OCI-LY7 (cell line): Measurements from ENCODE around the gene GATA3. TPM values are rescaled to one million over a fixed set of nuclear protein-coding genes. Genes with fewer than 3 reads are reported as not detected.

Source experiments
- BruUV-seq: library from RNA; stranded (reverse); fragments of 400-500 nt; replicated peaks from 2 replicates; lab custom pipeline; 2021; lab: Mats Ljungman, UMichigan
- CTCF ChIA-PET: fragments of 300-600 bp; sonication (Branson Sonifier 250); formaldehyde crosslinking; loops from one replicate; lab custom pipeline; 2022; ENCODE audit warnings: antibody characterized with exemption; ENCODE audit not compliant: unreplicated experiment; lab: Charles Lee
- POLR2A ChIA-PET: fragments of 300-600 bp; sonication (Branson Sonifier 250); formaldehyde crosslinking; loops from one replicate; lab custom pipeline; 2022; ENCODE audit warnings: antibody characterized with exemption; lab: Charles Lee
- DNase-seq: peaks from one replicate; pipeline ENCODE4 v3.0.0-alpha.2; 2015; ENCODE audit warnings: low spot score
- H2AFZ ChIP-seq: fragments of 200-600 bp; sonication (generic), shearing (Covaris generic); 2 replicates; pipeline ENCODE4 v1.6.1; 2014; ENCODE audit warnings: mild to moderate bottlenecking, antibody characterized with exemption, low read length, moderate library complexity
- H3K27ac ChIP-seq: fragments of 200-600 bp; sonication (generic); 2 replicates; pipeline ENCODE4 v1.5.1; 2014; ENCODE audit warnings: mixed run types, low read depth, mild to moderate bottlenecking, moderate library complexity, low read length, inconsistent platforms; ENCODE audit not compliant: poor library complexity, severe bottlenecking
- H3K36me3 ChIP-seq: fragments of 200-600 bp; sonication (generic); 2 replicates; pipeline ENCODE4 v1.6.1; 2014; ENCODE audit warnings: mild to moderate bottlenecking, antibody characterized with exemption, low read length, moderate library complexity, mixed read lengths; ENCODE audit not compliant: insufficient read depth
- H3K4me1 ChIP-seq: fragments of 200-600 bp; sonication (generic); 2 replicates; pipeline ENCODE4 v1.5.1; 2014; ENCODE audit warnings: mild to moderate bottlenecking, low read length; ENCODE audit not compliant: insufficient read depth, poor library complexity, severe bottlenecking
- H3K4me2 ChIP-seq: fragments of 200-600 bp; sonication (generic); 2 replicates; pipeline ENCODE4 v1.6.1; 2014; ENCODE audit warnings: mild to moderate bottlenecking, low read length
- H3K4me3 ChIP-seq: fragments of 200-600 bp; sonication (generic); 2 replicates; pipeline ENCODE4 v1.5.1; 2014; ENCODE audit warnings: mild to moderate bottlenecking, low read depth, low read length; ENCODE audit not compliant: poor library complexity, severe bottlenecking
- H3K79me2 ChIP-seq: fragments of 200-600 bp; sonication (generic); 2 replicates; pipeline ENCODE4 v1.6.1; 2016; ENCODE audit warnings: low read depth, mild to moderate bottlenecking, low read length, moderate library complexity, mixed read lengths; ENCODE audit not compliant: insufficient read depth
- H3K9me2 ChIP-seq: fragments of 200-600 bp; sonication (generic); 2 replicates; pipeline ENCODE4 v1.6.1; 2016; ENCODE audit warnings: mild to moderate bottlenecking, low read length, mixed read lengths; ENCODE audit not compliant: insufficient read depth
- H3K9me3 ChIP-seq: fragments of 200-600 bp; sonication (generic); 2 replicates; pipeline ENCODE4 v1.6.1; 2014; ENCODE audit warnings: mild to moderate bottlenecking, mixed run types, low read length, mixed read lengths
- H4K20me1 ChIP-seq: fragments of 200-600 bp; sonication (generic); 2 replicates; pipeline ENCODE4 v1.6.1; 2014; ENCODE audit warnings: mild to moderate bottlenecking, antibody characterized with exemption, low read length, moderate library complexity, mixed read lengths; ENCODE audit not compliant: insufficient read depth
- CTCF ChIP-seq: fragments of 200-600 bp; sonication (generic); conservative IDR thresholded peaks from 2 replicates; pipeline ENCODE4 v1.5.1; 2014; ENCODE audit warnings: mild to moderate bottlenecking, antibody characterized with exemption, low read length, moderate library complexity, mixed read lengths
- EZH2phosphoT487 ChIP-seq: fragments of 200-600 bp; sonication (generic); IDR thresholded peaks from 2 replicates; pipeline ENCODE4 v1.6.1; 2018; ENCODE audit warnings: low read depth, borderline replicate concordance, mild to moderate bottlenecking, mixed run types, antibody characterized with exemption, low read length, moderate library complexity, mixed read lengths
- intact Hi-C: fragments of 100-400 bp; cut with micrococcal nuclease; formaldehyde crosslinking; loops from one replicate; pipeline ENCODE4 v1.10.0; 2022; ENCODE audit not compliant: unreplicated experiment
- total RNA-seq, 2 experiments: library from RNA; depleted of rRNA in 1 of 2; stranded (reverse); fragments of >200 nt in 1 of 2; shearing (Covaris generic) in 1 of 2; gene quantifications; 2 replicates each; pipeline ENCODE4 v1.2.3, GENCODE V29; 2014 to 2022

Gene GATA3
- total RNA-seq, 2 experiments from 2014 or later: not detected

GRCh38 chr10:8044331-8044907 is 10.1 kb upstream of the GATA3 start:
- Histone ChIP-seq H3K9me3 (no peaks in the 10 kb centered on the region), H3K4me3 (no peak overlapping the region), H3K9me2 (no peaks in the 10 kb centered on the region), H3K79me2 (no peaks in the 10 kb centered on the region), H2AFZ (no peak overlapping the region), H3K4me2 (no peak overlapping the region), H3K36me3 (no peaks in the 10 kb centered on the region), H4K20me1 (no peaks in the 10 kb centered on the region), H3K27ac (no peak overlapping the region), H3K4me1 (no peaks in the 10 kb centered on the region)
- BruUV-seq: no TSS peak
- ChIA-PET CTCF (no interaction called here), POLR2A (no interaction called here)
- DNase-seq: no peak
- no peak for TF ChIP-seq EZH2phosphoT487
- no peak for TF ChIP-seq CTCF
- intact Hi-C loops: no loop called here

- intact Hi-C loops: no loop called here
- H3K4me1 ChIP-seq: no peaks in the 10 kb centered on the region
- DNase-seq: no peak
- no peaks in the 10 kb centered on the region for H4K20me1 ChIP-seq
- H3K27ac ChIP-seq: no peak overlapping the region
- no peak overlapping the region for H2AFZ ChIP-seq
- H3K9me2 ChIP-seq: no peaks in the 10 kb centered on the region
- no peak overlapping the region for H3K4me2 ChIP-seq
- no peaks in the 10 kb centered on the region for H3K79me2 ChIP-seq
- POLR2A ChIA-PET: no interaction called here
- H3K9me3 ChIP-seq: no peaks in the 10 kb centered on the region
- TF ChIP-seq CTCF (no peak), EZH2phosphoT487 (no peak)
- H3K4me3 ChIP-seq: no peak overlapping the region
- BruUV-seq: no TSS peak
- no peaks in the 10 kb centered on the region for H3K36me3 ChIP-seq
- CTCF ChIA-PET: interaction anchor here (0.6 kb wide), 1 partner anchor 13 kb away, joined by 4 read pairs; no protein-coding TSS in a partner anchor
Measured at GRCh38 chr10:8044908-8045725, 9.4 kb upstream of the GATA3 start.
